B cell (primary cell): ENCODE measurements around the gene PANX3. TPM values are rescaled to one million over a fixed set of nuclear protein-coding genes. Genes with fewer than 3 reads are reported as not detected.
"Not testable (repeated sequence)": the region's sequence is repeated elsewhere in the genome, so short reads cannot be mapped to it uniquely, and the experiment has no call there.

Experiments used
- ATAC-seq: fragments of 200-7000 bp; cut with Tn5 transposase; one replicate; pipeline ENCODE4 v1.10.0; 2021; ENCODE audit warnings: low read depth, mild to moderate bottlenecking, moderate number of reproducible peaks, moderate library complexity
- CTCF ChIA-PET: fragments of 350-600 bp; sonication (Branson Sonifier 250); formaldehyde crosslinking; loops from one replicate; lab custom pipeline; 2021; ENCODE audit warnings: antibody characterized with exemption, inconsistent platforms; lab: Charles Lee
- POLR2A ChIA-PET: fragments of 350-600 bp; sonication (Branson Sonifier 250); formaldehyde crosslinking; loops from one replicate; lab custom pipeline; 2021; ENCODE audit warnings: antibody characterized with exemption; lab: Charles Lee
- DNase-seq: peaks from one replicate; pipeline ENCODE4 v3.0.0; 2013
- H2AFZ ChIP-seq: 2 replicates; pipeline ENCODE4 v1.6.1; 2012; ENCODE audit warnings: mild to moderate bottlenecking, low read depth, low read length; ENCODE audit not compliant: insufficient read depth, poor library complexity, severe bottlenecking
- H3K27ac ChIP-seq, 2 donors: 1 replicate in 1 of 2; 2 replicates in 1 of 2; pipeline ENCODE4 v1.5.1; 2012 to 2013; ENCODE audit warnings: low read length in 2 of 2, mild to moderate bottlenecking in 2 of 2, moderate library complexity in 1 of 2
- H3K27me3 ChIP-seq, 4 experiments: fragments of 200-600 bp in 1 of 4; sonication (generic) in 1 of 4; replicated peaks in 1 of 4; 1 replicate in 2 of 4; 2 replicates in 2 of 4; pipeline versions ENCODE4 v1.6.1 to v1.7.0; 2013 to 2016; ENCODE audit warnings: low read length in 3 of 4, mild to moderate bottlenecking in 2 of 4, mixed read lengths in 1 of 4, moderate library complexity in 1 of 4; ENCODE audit not compliant: insufficient read depth in 4 of 4, control insufficient read depth in 3 of 4; ENCODE audit errors: control extremely low read depth in 1 of 4
- H3K36me3 ChIP-seq, 2 experiments: replicated peaks in 1 of 2; 1 replicate in 1 of 2; 2 replicates in 1 of 2; pipeline versions ENCODE4 v1.6.1 to v1.7.1; 2013; ENCODE audit warnings: low read length in 1 of 2; ENCODE audit not compliant: insufficient read depth in 2 of 2, control insufficient read depth in 1 of 2; ENCODE audit errors: control extremely low read depth in 1 of 2, extremely low read depth in 1 of 2
- H3K4me1 ChIP-seq, 2 donors: fragments of 200-600 bp in 1 of 2; sonication (generic) in 1 of 2; 1 replicate in 1 of 2; 2 replicates in 1 of 2; pipeline versions ENCODE4 v1.5.1 to v1.6.1; 2013 to 2017; ENCODE audit warnings: low read length in 2 of 2; ENCODE audit not compliant: control insufficient read depth in 2 of 2, insufficient read depth in 2 of 2
- H3K4me2 ChIP-seq: replicated peaks from 2 replicates; pipeline ENCODE3; 2012; ENCODE audit warnings: mild to moderate bottlenecking, low read depth, low read length; ENCODE audit not compliant: poor library complexity, severe bottlenecking
- H3K4me3 ChIP-seq, 5 experiments: fragments of 200-600 bp in 1 of 5; sonication (generic) in 1 of 5; 1 replicate in 3 of 5; 2 replicates in 2 of 5; pipeline versions ENCODE4 v1.5.1 to v1.7.0; 2011 to 2016; ENCODE audit warnings: low read length in 4 of 5, mild to moderate bottlenecking in 4 of 5, low read depth in 2 of 5, control low read depth in 1 of 5, moderate library complexity in 1 of 5; ENCODE audit not compliant: insufficient read depth in 1 of 5; ENCODE audit errors: control extremely low read depth in 1 of 5, extremely low read depth in 1 of 5
- H3K79me2 ChIP-seq: fragments of 200-600 bp; sonication (generic); one replicate; pipeline ENCODE4 v1.6.0; 2016; ENCODE audit warnings: low read length; ENCODE audit not compliant: control insufficient read depth, insufficient read depth
- H3K9ac ChIP-seq: fragments of 200-600 bp; sonication (generic); 2 replicates; pipeline ENCODE4 v1.6.1; 2017; ENCODE audit warnings: mild to moderate bottlenecking, low read length, moderate library complexity
- H3K9me3 ChIP-seq, 3 donors: one replicate each; pipeline versions ENCODE4 v1.6.1 to v1.7.1; 2013; ENCODE audit warnings: low read length in 2 of 3; ENCODE audit not compliant: control insufficient read depth in 2 of 3, insufficient read depth in 1 of 3; ENCODE audit errors: control extremely low read depth in 1 of 3
- H4K20me1 ChIP-seq: 2 replicates; pipeline ENCODE4 v1.6.0; 2012; ENCODE audit warnings: mild to moderate bottlenecking, low read length; ENCODE audit not compliant: insufficient read depth, control insufficient read depth, poor library complexity, severe bottlenecking
- H3K27ac Mint-ChIP-seq: one replicate; pipeline ENCODE4 v1.8.0; 2021; ENCODE audit warnings: mixed read lengths
- H3K27me3 Mint-ChIP-seq: one replicate; pipeline ENCODE4 v1.8.0; 2021; ENCODE audit warnings: mixed read lengths
- H3K4me1 Mint-ChIP-seq: one replicate; pipeline ENCODE4 v1.8.0; 2021; ENCODE audit warnings: mixed read lengths
- H3K4me3 Mint-ChIP-seq: one replicate; pipeline ENCODE4 v1.8.0; 2021; ENCODE audit warnings: mixed read lengths
- H3K9me3 Mint-ChIP-seq: one replicate; pipeline ENCODE4 v1.8.0; 2022; ENCODE audit warnings: mixed read lengths; ENCODE audit not compliant: insufficient read depth
- CTCF ChIP-seq: fragments of 200-600 bp; IDR thresholded peaks from one replicate; pipeline ENCODE4 v1.8.0; 2022; ENCODE audit warnings: antibody characterized with exemption, mild to moderate bottlenecking
- EZH2 ChIP-seq: IDR thresholded peaks from 2 replicates; pipeline ENCODE4 v1.6.1; 2012; ENCODE audit warnings: borderline replicate concordance, low read depth, mild to moderate bottlenecking, moderate library complexity, low read length; ENCODE audit not compliant: insufficient read depth, poor library complexity, severe bottlenecking
- WGBS: methylation state at CpG from one replicate; pipeline ENCODE4 v1.1.5; 2013; ENCODE audit warnings: missing lambda C conversion rate; ENCODE audit not compliant: insufficient coverage; 5-methylcytosine and 5-hydroxymethylcytosine counted together
- intact Hi-C: fragments of 100-400 bp; cut with micrococcal nuclease; formaldehyde crosslinking; loops from one replicate; pipeline ENCODE4 v1.10.0; 2022
- polyA plus RNA-seq: library from polyadenylated mRNA; depleted of rRNA; stranded (reverse); fragments of >200 nt; gene quantifications from 2 replicates; pipeline ENCODE4 v1.2.3, GENCODE V29; 2012
- total RNA-seq, 2 donors: library from RNA; stranded (reverse); fragments of 120-200 nt in 1 of 2; gene quantifications; 1 replicate in 1 of 2; 2 replicates in 1 of 2; pipeline versions ENCODE4 v1.2.3 to v1.2.4, GENCODE V29; 2013 to 2022

Gene PANX3
- total and polyA plus RNA-seq, 2 donors (not counting 1 experiment from before 2014, with no cell fraction given): not detected

GRCh38 chr11:124600621-124601320 is 10.5 kb upstream of the PANX3 start:
- peaks cover 0 to 11% (median 3%) of the 10 kb centered on the region in 4 experiments for H3K27me3 ChIP-seq
- Mint-ChIP-seq H3K4me1 (peaks cover 2% of the 10 kb centered on the region), H3K27ac (no peak overlapping the region), H3K4me3 (no peak overlapping the region), H3K27me3 (peaks cover 45% of the 10 kb centered on the region), H3K9me3 (peaks cover 2% of the 10 kb centered on the region)
- H4K20me1 ChIP-seq: no peaks in the 10 kb centered on the region
- H3K4me3 ChIP-seq: no peak overlapping the region
- H2AFZ ChIP-seq: no peak overlapping the region
- H3K79me2 ChIP-seq: no peaks in the 10 kb centered on the region
- no peak for DNase-seq
- peaks cover 1 to 2% of the 10 kb centered on the region in 2 donors for H3K4me1 ChIP-seq
- no CpG with 5 or more reads among the region's 5 CpGs for WGBS
- no peaks in the 10 kb centered on the region for H3K36me3 ChIP-seq
- ATAC-seq: no peak
- intact Hi-C loops: no loop called here
- ChIA-PET POLR2A (no interaction called here), CTCF (interaction anchor here (2.1 kb wide), 1 partner anchor 15 kb away, joined by 5 read pairs; no protein-coding TSS in a partner anchor)
- no peak overlapping the region for H3K9ac ChIP-seq
- no peak overlapping the region for H3K27ac ChIP-seq
- H3K4me2 ChIP-seq: no peak overlapping the region
- no peaks in the 10 kb centered on the region for H3K9me3 ChIP-seq
- TF ChIP-seq CTCF: no peak
- TF ChIP-seq EZH2: no peak

DNA sequence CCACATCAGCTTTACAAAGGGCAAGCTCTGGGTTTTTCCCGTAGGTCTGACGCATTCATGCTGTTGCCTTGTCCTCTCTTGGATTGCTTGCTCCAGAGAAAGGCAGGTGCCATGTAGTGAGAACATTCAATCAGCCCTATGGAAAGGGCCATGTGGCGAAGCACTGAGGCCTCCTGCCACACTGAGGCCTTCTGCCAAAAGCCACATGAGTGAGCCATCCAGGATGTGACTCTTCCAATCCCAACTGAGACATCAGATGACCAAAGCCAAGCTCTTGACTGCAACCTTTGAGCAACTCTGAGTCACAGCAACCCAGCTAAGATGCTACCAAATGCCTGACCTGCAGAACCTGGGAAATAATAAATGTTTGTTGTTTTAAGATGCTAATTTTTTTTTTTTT is 9.0 kb upstream of the PANX3 start:
- no peak overlapping the region for H3K27ac ChIP-seq
- Mint-ChIP-seq H3K9me3 (peaks cover 2% of the 10 kb centered on the region), H3K27ac (no peak overlapping the region), H3K4me1 (peaks cover 3% of the 10 kb centered on the region), H3K4me3 (no peak overlapping the region), H3K27me3 (peaks cover 37% of the 10 kb centered on the region)
- no peak for TF ChIP-seq EZH2
- TF ChIP-seq CTCF: no peak
- WGBS: 78% methylated on average over 3 of the region's 3 CpGs
- no peaks in the 10 kb centered on the region for H3K9me3 ChIP-seq
- H3K4me2 ChIP-seq: no peak overlapping the region
- intact Hi-C loops: no loop called here
- H4K20me1 ChIP-seq: no peaks in the 10 kb centered on the region
- ATAC-seq (no peak), DNase-seq (no peak)
- no peaks in the 10 kb centered on the region for H3K79me2 ChIP-seq
- CTCF ChIA-PET: interaction anchor here (1.2 kb wide), 1 partner anchor 192 kb away, joined by 3 read pairs; no protein-coding TSS in a partner anchor
- no peak overlapping the region for H3K4me3 ChIP-seq
- no peaks in the 10 kb centered on the region for H3K36me3 ChIP-seq
- H3K27me3 ChIP-seq: peaks cover 0 to 7% (median 3%) of the 10 kb centered on the region in 4 experiments
- no peak overlapping the region for H2AFZ ChIP-seq
- peaks cover 3% of the 10 kb centered on the region in 2 donors for H3K4me1 ChIP-seq
- POLR2A ChIA-PET: no interaction called here
- no peak overlapping the region for H3K9ac ChIP-seq

DNA sequence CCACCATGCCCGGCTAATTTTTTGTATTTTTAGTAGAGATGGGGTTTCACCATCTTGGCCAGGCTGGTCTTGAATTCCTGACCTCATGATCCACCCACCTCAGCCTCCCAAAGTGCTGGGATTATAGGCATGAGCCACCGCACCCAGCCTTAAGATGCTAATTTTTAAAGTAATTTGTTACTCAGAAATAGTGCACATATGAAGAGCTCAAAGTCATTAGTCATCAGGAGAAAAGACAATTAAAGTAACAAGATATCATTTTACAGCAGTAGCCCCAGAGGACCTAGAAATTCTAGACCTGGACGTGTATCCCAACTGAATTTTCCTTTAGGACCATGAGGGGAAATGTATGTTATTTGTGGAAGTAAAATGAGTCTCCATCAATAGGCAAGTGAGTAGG is 8.5 kb upstream of the PANX3 start:
- H3K4me3 Mint-ChIP-seq, H3K9ac ChIP-seq, intact Hi-C loops, H3K27ac ChIP-seq, H3K27me3 ChIP-seq, DNase-seq, POLR2A ChIA-PET, H3K9me3 ChIP-seq, H3K4me3 ChIP-seq, H4K20me1 ChIP-seq, H3K79me2 ChIP-seq, H2AFZ ChIP-seq, H3K9me3 Mint-ChIP-seq, H3K27ac Mint-ChIP-seq, H3K4me1 ChIP-seq, H3K4me1 Mint-ChIP-seq, H3K4me2 ChIP-seq, H3K36me3 ChIP-seq, ATAC-seq: not testable (repeated sequence)
- H3K27me3 Mint-ChIP-seq: peaks cover 32% of the 10 kb centered on the region
- 80% methylated on average over 1 of the region's 3 CpGs for WGBS
- CTCF ChIA-PET: interaction anchor here (1.2 kb wide), 1 partner anchor 191 kb away, joined by 3 read pairs; no protein-coding TSS in a partner anchor
